Activated T-cell treated with anti-CD3 and anti-CD28 coated beads for 24 hours (primary cell): ENCODE results near the gene MANF.

Experiments used
- DNase-seq: peaks from one replicate; pipeline ENCODE4 v3.0.0-alpha.2; 2020; ENCODE audit warnings: low read depth

The MANF gene

GRCh38 chr3:51390246-51391074, 5.4 kb downstream of the MANF start:
- no peak for DNase-seq

GRCh38 chr3:51391075-51391565, 6.0 kb downstream of the MANF start, which contains the start of gene RBM15B:
TSS of gene RBM15B (plus strand) at chr3:51391285. CDS start at chr3:51391400, 115 bp downstream.
- peak; percentile 94 for DNase-seq

GRCh38 chr3:51391566-51392354, 6.7 kb downstream of the MANF start:
- DNase-seq: no peak

DNA sequence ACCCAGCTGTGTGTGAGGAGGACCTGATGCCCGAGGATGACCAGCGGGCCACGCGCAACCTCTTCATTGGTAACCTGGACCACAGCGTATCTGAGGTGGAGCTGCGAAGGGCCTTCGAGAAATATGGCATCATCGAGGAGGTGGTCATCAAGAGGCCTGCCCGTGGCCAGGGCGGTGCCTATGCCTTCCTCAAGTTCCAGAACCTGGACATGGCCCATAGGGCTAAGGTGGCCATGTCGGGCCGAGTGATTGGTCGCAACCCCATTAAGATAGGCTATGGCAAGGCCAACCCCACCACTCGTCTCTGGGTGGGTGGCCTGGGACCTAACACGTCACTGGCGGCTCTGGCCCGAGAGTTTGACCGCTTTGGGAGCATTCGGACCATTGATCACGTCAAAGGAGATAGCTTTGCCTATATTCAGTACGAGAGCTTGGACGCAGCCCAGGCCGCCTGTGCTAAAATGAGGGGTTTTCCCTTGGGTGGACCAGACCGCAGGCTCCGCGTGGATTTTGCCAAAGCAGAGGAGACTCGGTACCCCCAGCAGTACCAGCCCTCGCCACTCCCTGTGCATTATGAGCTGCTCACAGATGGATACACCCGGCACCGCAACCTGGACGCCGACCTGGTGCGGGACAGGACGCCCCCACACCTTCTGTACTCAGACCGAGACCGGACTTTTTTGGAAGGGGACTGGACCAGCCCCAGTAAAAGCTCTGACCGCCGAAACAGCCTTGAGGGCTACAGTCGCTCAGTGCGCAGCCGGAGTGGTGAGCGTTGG, 7.5 kb downstream of the MANF start:
- no peak for DNase-seq

- DNase-seq: no peak
Measured at GRCh38 chr3:51393134-51393495, 8.0 kb downstream of the MANF start.

DNA sequence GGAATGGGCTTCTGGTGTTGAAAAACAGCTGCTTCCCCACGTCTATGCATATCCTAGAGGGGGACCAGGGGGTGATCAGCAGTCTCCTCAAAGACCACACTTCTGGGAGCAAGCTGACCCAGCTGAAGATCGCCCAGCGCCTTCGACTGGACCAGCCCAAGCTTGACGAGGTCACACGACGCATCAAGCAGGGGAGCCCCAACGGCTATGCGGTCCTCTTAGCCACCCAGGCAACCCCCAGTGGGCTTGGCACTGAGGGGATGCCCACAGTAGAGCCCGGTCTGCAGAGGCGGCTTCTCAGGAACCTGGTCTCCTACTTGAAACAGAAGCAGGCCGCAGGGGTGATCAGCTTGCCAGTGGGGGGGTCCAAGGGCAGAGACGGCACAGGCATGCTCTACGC, 8.5 kb downstream of the MANF start:
- no peak for DNase-seq

- no peak for DNase-seq
Measured at GRCh38 chr3:51394541-51394940, 9.4 kb downstream of the MANF start.

- DNase-seq: no peak
Measured at GRCh38 chr3:51395493-51396213, 10.6 kb downstream of the MANF start.

- DNase-seq: no peak
Measured at GRCh38 chr3:51396401-51396800, 11.3 kb downstream of the MANF start.

DNA sequence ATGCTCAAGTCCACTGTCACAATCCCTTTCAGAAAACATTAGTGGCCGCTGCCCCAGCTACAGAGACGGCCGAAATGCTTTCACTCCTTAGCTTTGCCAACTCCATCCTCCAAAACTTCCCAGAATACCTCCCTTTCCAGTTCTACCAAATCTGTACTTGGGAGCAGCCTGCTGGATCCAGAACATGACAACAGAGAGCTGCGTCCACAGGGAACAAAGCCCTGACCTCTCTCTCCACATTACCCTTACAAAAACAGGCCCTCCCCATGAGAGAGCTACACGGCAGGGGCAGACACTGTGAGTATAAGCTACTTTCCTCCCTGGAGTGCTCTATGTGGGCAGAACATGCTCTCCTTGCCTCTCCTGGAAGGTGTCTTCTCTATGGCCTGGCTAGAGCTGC, 12.3 kb downstream of the MANF start:
- no peak for DNase-seq

GRCh38 chr3:51398595-51399310, 13.7 kb downstream of the MANF start:
- DNase-seq: no peak

DNA sequence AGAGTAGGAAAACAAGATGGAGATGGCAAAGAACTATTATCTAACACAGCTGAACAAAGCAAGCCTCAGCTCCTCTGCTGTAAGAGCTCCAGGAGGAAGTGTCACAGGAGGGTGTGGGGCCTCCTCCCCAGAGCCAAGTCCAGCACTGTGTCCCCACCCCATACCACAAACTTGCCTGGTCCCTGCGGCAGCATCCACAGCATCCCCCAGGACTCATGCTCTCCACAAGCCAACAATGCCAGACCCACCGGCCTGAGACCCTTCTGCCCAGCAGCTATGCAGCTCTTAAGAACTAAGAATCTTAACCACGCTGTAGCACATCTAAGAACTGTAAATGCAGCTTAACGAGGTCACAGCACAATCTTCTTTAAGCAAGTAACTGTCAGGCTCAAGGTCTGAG, 15.1 kb downstream of the MANF start:
- DNase-seq: no peak

- no peak for DNase-seq
Measured at GRCh38 chr3:51401735-51402134, 16.6 kb downstream of the MANF start.

GRCh38 chr3:51403675-51404074, 18.6 kb downstream of the MANF start:
- DNase-seq: no peak

DNA sequence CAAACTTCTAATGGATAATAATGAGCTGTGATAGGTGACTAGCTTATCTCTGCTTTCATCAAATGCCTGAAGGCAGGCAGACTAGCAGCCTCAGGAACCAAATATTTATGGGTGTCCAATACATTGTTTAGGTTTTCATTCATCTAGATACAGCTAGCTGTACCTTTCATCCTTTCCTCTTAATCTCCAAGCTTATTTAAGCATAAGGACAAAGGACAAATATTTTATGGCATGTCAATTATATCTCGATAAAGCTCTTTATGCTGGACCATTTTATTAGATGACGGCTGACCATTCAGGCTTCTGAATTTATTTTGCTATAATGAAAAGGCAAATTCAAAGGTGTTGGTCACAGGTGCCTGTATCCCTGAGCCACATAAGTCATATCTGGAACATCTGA, 22.9 kb downstream of the MANF start:
- DNase-seq: no peak

DNA sequence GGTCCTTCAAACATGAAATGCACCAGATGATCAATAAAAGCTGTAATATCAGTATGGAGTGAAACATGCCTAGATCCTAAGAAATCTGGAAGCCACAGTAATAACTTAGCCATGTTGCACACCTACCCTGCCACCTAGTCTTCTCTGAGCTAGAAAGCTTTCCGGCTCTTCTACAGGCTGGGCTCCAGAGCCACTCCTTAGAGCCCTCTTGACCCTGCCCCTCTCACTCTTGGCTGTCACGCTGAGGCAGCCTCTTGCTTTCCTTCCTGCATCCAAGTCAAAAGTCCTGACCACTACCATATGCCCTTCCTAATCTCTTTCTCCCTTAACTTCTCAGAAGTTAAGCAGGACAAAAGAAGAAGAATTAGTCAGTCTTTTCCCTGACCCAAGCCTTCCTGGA, 23.7 kb downstream of the MANF start:
- no peak for DNase-seq

GRCh38 chr3:51422211-51422610, 37.1 kb downstream of the MANF start:
- no peak for DNase-seq

DNA sequence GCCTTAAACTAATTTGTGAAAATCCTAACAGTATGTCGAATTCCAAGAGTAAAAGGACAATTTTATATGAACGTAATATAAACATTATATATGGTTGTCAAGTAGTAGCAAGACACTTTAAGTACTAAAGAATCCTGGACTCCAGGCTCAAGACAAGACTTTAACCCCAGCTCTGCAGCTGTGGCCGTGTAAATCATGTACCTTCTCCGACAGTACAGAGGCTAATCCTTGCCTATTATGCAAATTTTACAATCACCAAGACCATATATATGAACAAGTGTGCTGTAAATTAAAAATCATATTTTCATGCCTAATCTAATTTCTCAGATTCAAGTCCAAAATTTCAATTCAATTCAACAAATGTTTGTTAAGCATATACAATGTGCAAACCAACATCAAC, 41.8 kb downstream of the MANF start:
- no peak for DNase-seq

DNA sequence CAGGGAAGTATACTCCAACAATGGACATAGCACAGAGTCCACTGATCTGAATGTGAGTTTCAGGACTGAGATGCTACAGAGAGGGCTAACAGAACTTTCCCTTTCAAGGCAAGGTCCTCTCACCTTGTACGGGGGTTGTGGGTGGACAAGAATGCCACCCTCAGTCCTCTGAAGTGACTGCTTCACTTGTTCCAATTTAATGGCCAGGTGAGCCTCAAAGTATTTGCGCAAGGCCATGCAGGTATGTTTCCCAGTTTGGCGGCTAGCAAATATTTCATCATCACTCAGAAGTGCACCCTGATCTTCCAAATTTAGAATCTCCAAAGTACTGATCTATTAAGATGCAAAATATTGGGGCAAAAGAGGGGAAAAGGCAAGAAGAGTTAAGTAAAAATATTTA, 44.0 kb downstream of the MANF start:
- DNase-seq: no peak

GRCh38 chr3:51434110-51434509, 49.0 kb downstream of the MANF start:
- DNase-seq: no peak

GRCh38 chr3:51434746-51435327, 49.7 kb downstream of the MANF start:
- DNase-seq: peak; percentile 19
